ENCODE measurements around the gene ZNF384. TPM values are rescaled to one million over a fixed set of nuclear protein-coding genes. Genes with fewer than 3 reads are reported as not detected.
A peak's percentile ranks its signal among the peaks of the same experiment; 100 is the strongest.
"Not testable (repeated sequence)": the region's sequence is repeated elsewhere in the genome, so short reads cannot be mapped to it uniquely, and the experiment has no call there.

Gene ZNF384
- total and polyA plus RNA-seq, 9 donors, result 18.2 to 57.9 (median 48.1) TPM

- no peaks in the 10 kb centered on the region for H3K9me3 ChIP-seq (replicated peaks; ENCODE audit: control insufficient read depth, low read depth, low read length)
- H3K4me1 ChIP-seq (ENCODE audit: control insufficient read depth, insufficient read depth, low read length), result peaks cover 10% of the 10 kb centered on the region
- H3K27ac ChIP-seq (ENCODE audit: low read length), result peak within 1 kb of the TSS; percentile 92
- peaks cover 15% of the 10 kb centered on the region for H3K36me3 ChIP-seq (ENCODE audit: control insufficient read depth, insufficient read depth, low read length)
- DNase-seq, result peak; percentile 99
- H3K27me3 ChIP-seq (ENCODE audit: control insufficient read depth, insufficient read depth, low read length), result peaks cover 2% of the 10 kb centered on the region
- WGBS (ENCODE audit: insufficient coverage), result 1% methylated on average over 35 of the region's 49 CpGs
- H3K4me3 ChIP-seq (ENCODE audit: low read length), result peak within 1 kb of the TSS; percentile 70
Measured at GRCh38 chr12:6723607-6724408, 34.6 kb upstream of the ZNF384 start, which contains the start of gene COPS7A. TSS of gene COPS7A (plus strand) at chr12:6724046. CDS start at chr12:6724657, 611 bp downstream.

- H3K4me3 ChIP-seq (ENCODE audit: low read length), result no peak overlapping the region
- peaks cover 2% of the 10 kb centered on the region for H3K27me3 ChIP-seq (ENCODE audit: control insufficient read depth, insufficient read depth, low read length)
- 100% methylated on average over 1 of the region's 3 CpGs for WGBS (ENCODE audit: insufficient coverage)
- H3K9me3 ChIP-seq (replicated peaks; ENCODE audit: control insufficient read depth, low read depth, low read length), result no peaks in the 10 kb centered on the region
- H3K36me3 ChIP-seq (ENCODE audit: control insufficient read depth, insufficient read depth, low read length), result peaks cover 8% of the 10 kb centered on the region
- H3K27ac ChIP-seq (ENCODE audit: low read length), result no peak overlapping the region
- DNase-seq, result no peak
- H3K4me1 ChIP-seq (ENCODE audit: control insufficient read depth, insufficient read depth, low read length), result peaks cover 10% of the 10 kb centered on the region
Measured at GRCh38 chr12:6722863-6723262, 33.7 kb upstream of the ZNF384 start.

- H3K9me3 ChIP-seq (replicated peaks; ENCODE audit: control insufficient read depth, low read depth, low read length), result no peaks in the 10 kb centered on the region
- H3K4me3 ChIP-seq (ENCODE audit: low read length), result no peak overlapping the region
- peaks cover 2% of the 10 kb centered on the region for H3K27me3 ChIP-seq (ENCODE audit: control insufficient read depth, insufficient read depth, low read length)
- H3K36me3 ChIP-seq (ENCODE audit: control insufficient read depth, insufficient read depth, low read length), result no peaks in the 10 kb centered on the region
- DNase-seq, result no peak
- no peaks in the 10 kb centered on the region for H3K4me1 ChIP-seq (ENCODE audit: control insufficient read depth, insufficient read depth, low read length)
- 78% methylated on average over 3 of the region's 10 CpGs for WGBS (ENCODE audit: insufficient coverage)
- no peak overlapping the region for H3K27ac ChIP-seq (ENCODE audit: low read length)
Measured at GRCh38 chr12:6716874-6717437, 27.8 kb upstream of the ZNF384 start.

GRCh38 chr12:6716031-6716873 is 27.1 kb upstream of the ZNF384 start:
- not testable (repeated sequence) for H3K27me3 ChIP-seq (ENCODE audit: control insufficient read depth, insufficient read depth, low read length); H3K36me3 ChIP-seq (ENCODE audit: control insufficient read depth, insufficient read depth, low read length); H3K27ac ChIP-seq (ENCODE audit: low read length); H3K4me1 ChIP-seq (ENCODE audit: control insufficient read depth, insufficient read depth, low read length); H3K9me3 ChIP-seq (replicated peaks; ENCODE audit: control insufficient read depth, low read depth, low read length); H3K4me3 ChIP-seq (ENCODE audit: low read length); DNase-seq
- WGBS (ENCODE audit: insufficient coverage), result 90% methylated on average over 10 of the region's 41 CpGs

GRCh38 chr12:6708960-6709394 is 19.8 kb upstream of the ZNF384 start:
- Histone ChIP-seq H3K27ac (ENCODE audit: low read length) (no peak overlapping the region), H3K4me3 (ENCODE audit: low read length) (no peak overlapping the region), H3K27me3 (ENCODE audit: control insufficient read depth, insufficient read depth, low read length) (peaks cover 9% of the 10 kb centered on the region), H3K9me3 (replicated peaks; ENCODE audit: control insufficient read depth, low read depth, low read length) (no peaks in the 10 kb centered on the region), H3K4me1 (ENCODE audit: control insufficient read depth, insufficient read depth, low read length) (no peaks in the 10 kb centered on the region), H3K36me3 (ENCODE audit: control insufficient read depth, insufficient read depth, low read length) (no peaks in the 10 kb centered on the region)
- 60% methylated on average over 16 of the region's 16 CpGs for WGBS (ENCODE audit: insufficient coverage)
- no peak for DNase-seq

- H3K36me3 ChIP-seq (ENCODE audit: control insufficient read depth, insufficient read depth, low read length); H3K27ac ChIP-seq (ENCODE audit: low read length); H3K4me1 ChIP-seq (ENCODE audit: control insufficient read depth, insufficient read depth, low read length); H3K9me3 ChIP-seq (replicated peaks; ENCODE audit: control insufficient read depth, low read depth, low read length); DNase-seq; H3K4me3 ChIP-seq (ENCODE audit: low read length): not testable (repeated sequence)
- WGBS (ENCODE audit: insufficient coverage), result 93% methylated on average over 21 of the region's 21 CpGs
- peaks cover 16% of the 10 kb centered on the region for H3K27me3 ChIP-seq (ENCODE audit: control insufficient read depth, insufficient read depth, low read length)
Measured at GRCh38 chr12:6708351-6708750, 19.2 kb upstream of the ZNF384 start.

- DNase-seq, result no peak
- Histone ChIP-seq H3K36me3 (ENCODE audit: control insufficient read depth, insufficient read depth, low read length) (no peaks in the 10 kb centered on the region), H3K4me1 (ENCODE audit: control insufficient read depth, insufficient read depth, low read length) (peaks cover 7% of the 10 kb centered on the region), H3K4me3 (ENCODE audit: low read length) (no peak overlapping the region), H3K9me3 (replicated peaks; ENCODE audit: control insufficient read depth, low read depth, low read length) (no peaks in the 10 kb centered on the region), H3K27me3 (ENCODE audit: control insufficient read depth, insufficient read depth, low read length) (peaks cover 45% of the 10 kb centered on the region), H3K27ac (ENCODE audit: low read length) (no peak overlapping the region)
- 18% methylated on average over 6 of the region's 10 CpGs for WGBS (ENCODE audit: insufficient coverage)
Measured at GRCh38 chr12:6703631-6704030, 14.5 kb upstream of the ZNF384 start.

GRCh38 chr12:6701078-6701768 is 12.0 kb upstream of the ZNF384 start:
- H3K4me3 ChIP-seq (ENCODE audit: low read length), result peak overlapping the region; percentile 35
- no peak for DNase-seq
- H3K9me3 ChIP-seq (replicated peaks; ENCODE audit: control insufficient read depth, low read depth, low read length), result no peaks in the 10 kb centered on the region
- no peaks in the 10 kb centered on the region for H3K36me3 ChIP-seq (ENCODE audit: control insufficient read depth, insufficient read depth, low read length)
- H3K4me1 ChIP-seq (ENCODE audit: control insufficient read depth, insufficient read depth, low read length), result peaks cover 10% of the 10 kb centered on the region
- WGBS (ENCODE audit: insufficient coverage), result 24% methylated on average over 13 of the region's 13 CpGs
- H3K27me3 ChIP-seq (ENCODE audit: control insufficient read depth, insufficient read depth, low read length), result peaks cover 52% of the 10 kb centered on the region
- no peak overlapping the region for H3K27ac ChIP-seq (ENCODE audit: low read length)

- H3K4me1 ChIP-seq (ENCODE audit: control insufficient read depth, insufficient read depth, low read length), result peaks cover 10% of the 10 kb centered on the region
- H3K36me3 ChIP-seq (ENCODE audit: control insufficient read depth, insufficient read depth, low read length), result no peaks in the 10 kb centered on the region
- DNase-seq, result peak; percentile 73
- no peaks in the 10 kb centered on the region for H3K9me3 ChIP-seq (replicated peaks; ENCODE audit: control insufficient read depth, low read depth, low read length)
- peaks cover 52% of the 10 kb centered on the region for H3K27me3 ChIP-seq (ENCODE audit: control insufficient read depth, insufficient read depth, low read length)
- under 1% methylated on average over 22 of the region's 43 CpGs for WGBS (ENCODE audit: insufficient coverage)
- no peak within 1 kb of the TSS for H3K27ac ChIP-seq (ENCODE audit: low read length)
- peak within 1 kb of the TSS; percentile 50 for H3K4me3 ChIP-seq (ENCODE audit: low read length)
Measured at GRCh38 chr12:6700646-6701051, 11.5 kb upstream of the ZNF384 start, which contains the start of gene PIANP. TSS of gene PIANP (minus strand) at chr12:6700815. CDS start at chr12:6698061, 2,754 bp downstream.

All from muscle of leg (tissue), 11 donors.